Brain pericyte (primary cell): Measurements from ENCODE around the gene LAMB3.
A peak's percentile ranks its signal among the peaks of the same experiment; 100 is the strongest.

ENCODE experiments used
- DNase-seq: peaks from one replicate; pipeline ENCODE4 v3.0.0-alpha.2; 2012; ENCODE audit warnings: low read depth, low spot score

The LAMB3 gene

GRCh38 chr1:209662879-209663327 is 10.7 kb upstream of the LAMB3 start:
- DNase-seq, result no peak

GRCh38 chr1:209661071-209661470 is 8.8 kb upstream of the LAMB3 start:
- no peak for DNase-seq

- no peak for DNase-seq
Observed at GRCh38 chr1:209659909-209660308, 7.7 kb upstream of the LAMB3 start.

GRCh38 chr1:209657918-209658317 is 5.7 kb upstream of the LAMB3 start:
- DNase-seq, result no peak

GRCh38 chr1:209657140-209657879 is 5.1 kb upstream of the LAMB3 start:
- no peak for DNase-seq

- DNase-seq, result no peak
Observed at GRCh38 chr1:209655411-209656231, 3.4 kb upstream of the LAMB3 start.

- no peak for DNase-seq
Observed at GRCh38 chr1:209653915-209654351, 1.7 kb upstream of the LAMB3 start.

- DNase-seq, result peak; percentile 76
Observed at GRCh38 chr1:209652873-209653401, 712 bp upstream of the LAMB3 start.

- DNase-seq, result no peak
Observed at GRCh38 chr1:209651138-209651587, 1.1 kb downstream of the LAMB3 start.

- DNase-seq, result no peak
Observed at GRCh38 chr1:209650454-209650853, 1.8 kb downstream of the LAMB3 start.

- DNase-seq, result peak; percentile 90
Observed at GRCh38 chr1:209648931-209649776, 3.1 kb downstream of the LAMB3 start.

- no peak for DNase-seq
Observed at GRCh38 chr1:209648346-209648745, 3.9 kb downstream of the LAMB3 start.

- no peak for DNase-seq
Observed at GRCh38 chr1:209647156-209647555, 5.1 kb downstream of the LAMB3 start.

- DNase-seq, result no peak
Observed at GRCh38 chr1:209646558-209646957, 5.7 kb downstream of the LAMB3 start.

GRCh38 chr1:209645574-209646452 is 6.4 kb downstream of the LAMB3 start:
- DNase-seq, result no peak

GRCh38 chr1:209643285-209644020 is 8.8 kb downstream of the LAMB3 start:
- no peak for DNase-seq

- DNase-seq, result no peak
Observed at GRCh38 chr1:209642816-209643215, 9.4 kb downstream of the LAMB3 start.

- DNase-seq, result no peak
Observed at GRCh38 chr1:209641832-209642172, 10.4 kb downstream of the LAMB3 start.

- no peak for DNase-seq
Observed at GRCh38 chr1:209635850-209636249, 16.4 kb downstream of the LAMB3 start.
